HepG2 (cell line): ENCODE measurements around the gene ZBTB22. TPM values are rescaled to one million over a fixed set of nuclear protein-coding genes. Genes with fewer than 3 reads are reported as not detected.
A peak's percentile ranks its signal among the peaks of the same experiment; 100 is the strongest.

Experiments
- ATF4 ChIP-seq, 2 experiments: fragments of 450-650 bp in 1 of 2; sonication (generic) in 1 of 2; formaldehyde crosslinking; IDR thresholded peaks; 2 replicates each; pipeline versions ENCODE4 v1.5.0 to v1.8.0; 2020 to 2022; ENCODE audit warnings: mild to moderate bottlenecking in 1 of 2, missing genetic modification reagents in 1 of 2
- CEBPG ChIP-seq: IDR thresholded peaks from 2 replicates; pipeline ENCODE4 v1.6.1; 2016
- CHD4 ChIP-seq: fragments of 200-600 bp; sonication (generic); IDR thresholded peaks from 2 replicates; pipeline ENCODE4 v1.7.0; 2017; ENCODE audit warnings: mild to moderate bottlenecking, low read length, borderline replicate concordance
- GABPB1 ChIP-seq: IDR thresholded peaks from 2 replicates; pipeline ENCODE4 v1.6.1; 2016; ENCODE audit warnings: mild to moderate bottlenecking, missing genetic modification reagents, moderate library complexity, missing compliant biosample characterization
- HCFC1 ChIP-seq: fragments of 150-350 bp; IDR thresholded peaks from 2 replicates; pipeline ENCODE4 v1.6.1; 2014; ENCODE audit warnings: low read depth, low read length
- HIVEP1 ChIP-seq: sonication (generic); formaldehyde crosslinking; IDR thresholded peaks from 2 replicates; pipeline ENCODE4 v1.4.0; 2020; ENCODE audit warnings: mild to moderate bottlenecking, missing genetic modification reagents
- HNRNPLL ChIP-seq: fragments of 200-400 bp; formaldehyde crosslinking; IDR thresholded peaks from 2 replicates; pipeline ENCODE4 v1.6.1; 2017; ENCODE audit warnings: mild to moderate bottlenecking, low read depth, low read length; ENCODE audit not compliant: poor library complexity, severe bottlenecking
- JUN ChIP-seq: sonication (generic); formaldehyde crosslinking; IDR thresholded peaks from 2 replicates; pipeline ENCODE4 v1.4.0; 2020; ENCODE audit warnings: mild to moderate bottlenecking, missing genetic modification reagents
- PLSCR1 ChIP-seq: sonication (generic); formaldehyde crosslinking; IDR thresholded peaks from 2 replicates; pipeline ENCODE4 v1.5.0; 2020; ENCODE audit warnings: missing genetic modification reagents, mild to moderate bottlenecking, borderline replicate concordance
- RCOR2 ChIP-seq: IDR thresholded peaks from 2 replicates; pipeline ENCODE4 v1.6.1; 2016; ENCODE audit warnings: missing biosample characterization, missing genetic modification reagents
- RFX3 ChIP-seq: IDR thresholded peaks from 2 replicates; pipeline ENCODE4 v1.6.1; 2016; ENCODE audit warnings: missing biosample characterization, missing genetic modification reagents
- STAG1 ChIP-seq: sonication (generic); formaldehyde crosslinking; IDR thresholded peaks from 2 replicates; pipeline ENCODE4 v1.4.0; 2020; ENCODE audit warnings: missing genetic modification reagents
- STAT5B ChIP-seq: sonication (generic); formaldehyde crosslinking; IDR thresholded peaks from 2 replicates; pipeline ENCODE4 v1.4.0; 2020; ENCODE audit warnings: missing genetic modification reagents
- ZFP1 ChIP-seq: IDR thresholded peaks from 2 replicates; pipeline ENCODE4 v1.6.1; 2016
- ZKSCAN8 ChIP-seq: IDR thresholded peaks from 2 replicates; pipeline ENCODE4 v1.6.1; 2016; ENCODE audit warnings: borderline replicate concordance, missing genetic modification reagents, missing compliant biosample characterization
- ZMYM4 ChIP-seq: sonication (generic); formaldehyde crosslinking; IDR thresholded peaks from 2 replicates; pipeline ENCODE4 v1.8.1; 2023; ENCODE audit warnings: mild to moderate bottlenecking, missing genetic modification reagents
- ZNF207 ChIP-seq: fragments of 450-650 bp; IDR thresholded peaks from 2 replicates; pipeline ENCODE4 v1.6.1; 2016; ENCODE audit warnings: antibody characterized with exemption, borderline replicate concordance
- ZNF232 ChIP-seq: sonication (generic); formaldehyde crosslinking; IDR thresholded peaks from 2 replicates; pipeline ENCODE4 v1.4.0; 2020; ENCODE audit warnings: missing genetic modification reagents, borderline replicate concordance
- ZNF337 ChIP-seq: sonication (generic); formaldehyde crosslinking; IDR thresholded peaks from 2 replicates; pipeline ENCODE4 v1.5.1; 2020; ENCODE audit warnings: missing genetic modification reagents, low read depth, mild to moderate bottlenecking, borderline replicate concordance
- ZNF652 ChIP-seq: IDR thresholded peaks from 2 replicates; pipeline ENCODE4 v1.6.1; 2016; ENCODE audit warnings: low read depth, borderline replicate concordance
- ZNF761 ChIP-seq: sonication (generic); formaldehyde crosslinking; conservative IDR thresholded peaks from 2 replicates; pipeline ENCODE4 v1.4.0; 2020; ENCODE audit warnings: mild to moderate bottlenecking, missing genetic modification reagents
- polyA plus RNA-seq, 8 experiments: library from polyadenylated mRNA; depleted of rRNA in 3 of 8; stranded (reverse) in 7 of 8; unstranded in 1 of 8; fragments of >200 nt; fragmentation: Illumina TruSeq in 4 of 8; extraction: Trizol in 4 of 8; gene quantifications; 2 replicates each; pipeline versions ENCODE4 v1.2.1 to v1.2.3, GENCODE V29; 2011 to 2016; ENCODE audit warnings: low read depth in 4 of 8, missing spikeins in 1 of 8, mixed read lengths in 1 of 8; ENCODE audit not compliant: insufficient read depth in 1 of 8
- total RNA-seq, 5 experiments: library from RNA; depleted of rRNA; stranded (reverse); fragments of >200 nt; fragmentation: Illumina TruSeq; extraction: Trizol; gene quantifications; 2 replicates each; pipeline ENCODE4 v1.2.3, GENCODE V29; 2016; ENCODE audit warnings: low read depth in 1 of 5
- TF ChIP-seq, protein P1 (sequence below): sonication (generic); formaldehyde crosslinking; IDR thresholded peaks from 2 replicates; pipeline ENCODE4 v1.8.0; 2022; ENCODE audit warnings: mild to moderate bottlenecking, missing genetic modification reagents, moderate library complexity
- TF ChIP-seq, protein P2 (sequence below): sonication (generic); formaldehyde crosslinking; IDR thresholded peaks from 2 replicates; pipeline ENCODE4 v1.4.0; 2020; ENCODE audit warnings: missing genetic modification reagents
- TF ChIP-seq, protein P3 (sequence below), 2 experiments: sonication (generic) in 1 of 2; formaldehyde crosslinking in 1 of 2; IDR thresholded peaks; 2 replicates each; pipeline versions ENCODE4 v1.5.1 to v1.6.1; 2011 to 2020; ENCODE audit warnings: borderline replicate concordance in 1 of 2, low read depth in 1 of 2, low read length in 1 of 2, mild to moderate bottlenecking in 1 of 2, missing genetic modification reagents in 1 of 2, moderate library complexity in 1 of 2

The ZBTB22 gene
- total and polyA plus RNA-seq, 2 of the 13 experiments (the other 11 are each of a cell fraction or from before 2014, with no cell fraction given) = 8.0 to 10.6 TPM

GRCh38 chr6:33299237-33299944 lies 18.2 kb downstream of the ZBTB22 start (continued):
- peak; percentile 47; the same call in 1 of the 2 replicates for TF ChIP-seq JUN (CRISPR knock-in tag)
- TF ChIP-seq CHD4 = peak; percentile 57; the same call in 1 of the 2 replicates
- no peak for TF ChIP-seq ZNF337 (CRISPR knock-in tag)
- peak; percentile 88 for TF ChIP-seq ZNF761
- TF ChIP-seq, protein P1, sequence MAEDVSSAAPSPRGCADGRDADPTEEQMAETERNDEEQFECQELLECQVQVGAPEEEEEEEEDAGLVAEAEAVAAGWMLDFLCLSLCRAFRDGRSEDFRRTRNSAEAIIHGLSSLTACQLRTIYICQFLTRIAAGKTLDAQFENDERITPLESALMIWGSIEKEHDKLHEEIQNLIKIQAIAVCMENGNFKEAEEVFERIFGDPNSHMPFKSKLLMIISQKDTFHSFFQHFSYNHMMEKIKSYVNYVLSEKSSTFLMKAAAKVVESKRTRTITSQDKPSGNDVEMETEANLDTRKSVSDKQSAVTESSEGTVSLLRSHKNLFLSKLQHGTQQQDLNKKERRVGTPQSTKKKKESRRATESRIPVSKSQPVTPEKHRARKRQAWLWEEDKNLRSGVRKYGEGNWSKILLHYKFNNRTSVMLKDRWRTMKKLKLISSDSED (CRISPR knock-in tag) = no peak
- TF ChIP-seq PLSCR1 (CRISPR knock-in tag) = no peak
- peak; percentile 59 for TF ChIP-seq CEBPG (CRISPR knock-in tag)
- TF ChIP-seq STAT5B (CRISPR knock-in tag) = peak; percentile 64; the same call in 1 of the 2 replicates
- no peak for TF ChIP-seq RFX3 (CRISPR knock-in tag)
- TF ChIP-seq, protein P2, sequence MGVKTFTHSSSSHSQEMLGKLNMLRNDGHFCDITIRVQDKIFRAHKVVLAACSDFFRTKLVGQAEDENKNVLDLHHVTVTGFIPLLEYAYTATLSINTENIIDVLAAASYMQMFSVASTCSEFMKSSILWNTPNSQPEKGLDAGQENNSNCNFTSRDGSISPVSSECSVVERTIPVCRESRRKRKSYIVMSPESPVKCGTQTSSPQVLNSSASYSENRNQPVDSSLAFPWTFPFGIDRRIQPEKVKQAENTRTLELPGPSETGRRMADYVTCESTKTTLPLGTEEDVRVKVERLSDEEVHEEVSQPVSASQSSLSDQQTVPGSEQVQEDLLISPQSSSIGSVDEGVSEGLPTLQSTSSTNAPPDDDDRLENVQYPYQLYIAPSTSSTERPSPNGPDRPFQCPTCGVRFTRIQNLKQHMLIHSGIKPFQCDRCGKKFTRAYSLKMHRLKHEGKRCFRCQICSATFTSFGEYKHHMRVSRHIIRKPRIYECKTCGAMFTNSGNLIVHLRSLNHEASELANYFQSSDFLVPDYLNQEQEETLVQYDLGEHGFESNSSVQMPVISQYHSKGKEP (CRISPR knock-in tag) = no peak
- peak; percentile 55; the same call in 1 of the 2 replicates for TF ChIP-seq HCFC1
- TF ChIP-seq ATF4 (CRISPR knock-in tag; IDR thresholded peaks at IDR 0.05) = peak in 1 of 2 experiments; percentile 24; a peak in 2 of 4 replicates
- peak; percentile 70 for TF ChIP-seq HNRNPLL
- TF ChIP-seq STAG1 (CRISPR knock-in tag) = peak; percentile 60
- TF ChIP-seq, protein P3, sequence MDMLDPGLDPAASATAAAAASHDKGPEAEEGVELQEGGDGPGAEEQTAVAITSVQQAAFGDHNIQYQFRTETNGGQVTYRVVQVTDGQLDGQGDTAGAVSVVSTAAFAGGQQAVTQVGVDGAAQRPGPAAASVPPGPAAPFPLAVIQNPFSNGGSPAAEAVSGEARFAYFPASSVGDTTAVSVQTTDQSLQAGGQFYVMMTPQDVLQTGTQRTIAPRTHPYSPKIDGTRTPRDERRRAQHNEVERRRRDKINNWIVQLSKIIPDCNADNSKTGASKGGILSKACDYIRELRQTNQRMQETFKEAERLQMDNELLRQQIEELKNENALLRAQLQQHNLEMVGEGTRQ (IDR thresholded peaks at IDR 0.05; ENCODE audit: low read depth, low read length) = no peak
- TF ChIP-seq, protein P3 (CRISPR knock-in tag; IDR thresholded peaks at IDR 0.05; ENCODE audit: borderline replicate concordance) = no peak; the same call in 1 of the 2 replicates
- TF ChIP-seq GABPB1 (CRISPR knock-in tag) = peak; percentile 95
- TF ChIP-seq ZNF232 = peak; percentile 91
- TF ChIP-seq ZFP1 (CRISPR knock-in tag) = peak; percentile 81; the same call in 1 of the 2 replicates
- peak; percentile 33; the same call in 1 of the 2 replicates for TF ChIP-seq RCOR2
- TF ChIP-seq ZNF207 = no peak
- TF ChIP-seq ZMYM4 = no peak
- peak; percentile 63 for TF ChIP-seq ZKSCAN8
- peak; percentile 89 for TF ChIP-seq HIVEP1
- no peak; the same call in 1 of the 2 replicates for TF ChIP-seq ZNF652 (CRISPR knock-in tag)
